HepG2 (cell line): Measurements from ENCODE around the gene TXNRD2. TPM values are rescaled to one million over a fixed set of nuclear protein-coding genes. Genes with fewer than 3 reads are reported as not detected.

ENCODE experiments used
- FOXP1 ChIP-seq, 2 experiments: fragments of 450-650 bp in 1 of 2; IDR thresholded peaks; 2 replicates each; pipeline ENCODE4 v1.6.1; 2017 to 2018; ENCODE audit warnings: antibody characterized with exemption in 1 of 2
- IKZF1 ChIP-seq: fragments of 450-650 bp; IDR thresholded peaks from 2 replicates; pipeline ENCODE4 v1.7.1; 2016
- KDM1A ChIP-seq: IDR thresholded peaks from 2 replicates; pipeline ENCODE4 v1.6.1; 2016; ENCODE audit warnings: missing compliant biosample characterization
- KDM3A ChIP-seq: IDR thresholded peaks from 2 replicates; pipeline ENCODE4 v1.6.1; 2018; ENCODE audit warnings: low read depth, missing compliant biosample characterization
- TP53 ChIP-seq: sonication (generic); formaldehyde crosslinking; conservative IDR thresholded peaks from 2 replicates; pipeline ENCODE4 v1.4.0; 2020; ENCODE audit warnings: missing genetic modification reagents
- ZNF550 ChIP-seq: sonication (generic); formaldehyde crosslinking; IDR thresholded peaks from 2 replicates; pipeline ENCODE4 v1.4.0; 2020; ENCODE audit warnings: mild to moderate bottlenecking, missing genetic modification reagents, borderline replicate concordance
- polyA plus RNA-seq, 8 experiments: library from polyadenylated mRNA; depleted of rRNA in 3 of 8; stranded (reverse) in 7 of 8; unstranded in 1 of 8; fragments of >200 nt; fragmentation: Illumina TruSeq in 4 of 8; extraction: Trizol in 4 of 8; gene quantifications; 2 replicates each; pipeline versions ENCODE4 v1.2.1 to v1.2.3, GENCODE V29; 2011 to 2016; ENCODE audit warnings: low read depth in 4 of 8, missing spikeins in 1 of 8, mixed read lengths in 1 of 8; ENCODE audit not compliant: insufficient read depth in 1 of 8
- total RNA-seq, 5 experiments: library from RNA; depleted of rRNA; stranded (reverse); fragments of >200 nt; fragmentation: Illumina TruSeq; extraction: Trizol; gene quantifications; 2 replicates each; pipeline ENCODE4 v1.2.3, GENCODE V29; 2016; ENCODE audit warnings: low read depth in 1 of 5
- TF ChIP-seq, protein P1 (sequence below), 2 experiments: fragments of 450-650 bp in 1 of 2; sonication (generic) in 1 of 2; formaldehyde crosslinking in 1 of 2; IDR thresholded peaks; 2 replicates each; pipeline versions ENCODE4 v1.6.1 to v1.8.0; 2016 to 2022; ENCODE audit warnings: antibody characterized with exemption in 1 of 2, mild to moderate bottlenecking in 1 of 2, missing genetic modification reagents in 1 of 2
- TF ChIP-seq, protein P2 (sequence below): sonication (generic); formaldehyde crosslinking; IDR thresholded peaks from 2 replicates; pipeline ENCODE4 v1.9.0; 2022; ENCODE audit warnings: missing genetic modification reagents, mild to moderate bottlenecking, borderline replicate concordance
- TF ChIP-seq, protein P3 (sequence below): IDR thresholded peaks from 2 replicates; pipeline ENCODE4 v1.6.1; 2016
- TF ChIP-seq, protein P4 (sequence below): sonication (generic); formaldehyde crosslinking; IDR thresholded peaks from 2 replicates; pipeline ENCODE4 v1.4.0; 2020; ENCODE audit warnings: mild to moderate bottlenecking, missing genetic modification reagents

Gene TXNRD2
- total and polyA plus RNA-seq, 2 of the 13 experiments (the other 11 are each of a cell fraction or from before 2014, with no cell fraction given), result 17.5 to 18.6 TPM

DNA sequence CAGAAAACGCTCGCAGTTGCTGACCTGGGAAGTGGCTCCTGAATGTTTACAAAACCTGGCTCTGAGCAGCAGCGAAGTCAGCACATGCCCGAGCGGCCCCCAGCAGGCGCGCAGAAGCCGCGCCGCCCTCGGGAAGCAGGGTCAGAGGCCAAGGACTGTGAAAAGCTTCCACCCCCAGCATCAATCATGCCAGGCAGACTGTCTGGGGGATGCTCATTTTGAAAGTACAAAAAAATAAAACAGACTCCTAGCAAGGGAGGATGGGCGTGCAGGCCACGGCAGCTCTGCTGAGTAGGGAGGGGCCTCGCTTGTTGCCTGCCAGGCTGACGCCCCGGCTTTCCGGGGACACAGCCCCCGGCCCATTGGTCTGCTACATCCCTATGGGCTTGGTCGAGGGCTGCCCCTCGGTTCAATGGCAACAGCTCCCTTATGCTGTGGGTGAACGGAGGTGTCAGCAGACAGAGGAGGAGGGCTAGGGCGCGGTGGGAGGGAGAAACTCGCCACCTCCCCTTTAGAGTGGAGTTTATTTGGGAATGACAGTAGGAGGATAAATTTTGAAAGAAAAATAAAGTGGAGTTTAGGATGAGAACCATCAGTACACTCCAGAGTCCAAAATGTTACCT is 49.2 kb downstream of the TXNRD2 start (continued):
- TF ChIP-seq, protein P1, sequence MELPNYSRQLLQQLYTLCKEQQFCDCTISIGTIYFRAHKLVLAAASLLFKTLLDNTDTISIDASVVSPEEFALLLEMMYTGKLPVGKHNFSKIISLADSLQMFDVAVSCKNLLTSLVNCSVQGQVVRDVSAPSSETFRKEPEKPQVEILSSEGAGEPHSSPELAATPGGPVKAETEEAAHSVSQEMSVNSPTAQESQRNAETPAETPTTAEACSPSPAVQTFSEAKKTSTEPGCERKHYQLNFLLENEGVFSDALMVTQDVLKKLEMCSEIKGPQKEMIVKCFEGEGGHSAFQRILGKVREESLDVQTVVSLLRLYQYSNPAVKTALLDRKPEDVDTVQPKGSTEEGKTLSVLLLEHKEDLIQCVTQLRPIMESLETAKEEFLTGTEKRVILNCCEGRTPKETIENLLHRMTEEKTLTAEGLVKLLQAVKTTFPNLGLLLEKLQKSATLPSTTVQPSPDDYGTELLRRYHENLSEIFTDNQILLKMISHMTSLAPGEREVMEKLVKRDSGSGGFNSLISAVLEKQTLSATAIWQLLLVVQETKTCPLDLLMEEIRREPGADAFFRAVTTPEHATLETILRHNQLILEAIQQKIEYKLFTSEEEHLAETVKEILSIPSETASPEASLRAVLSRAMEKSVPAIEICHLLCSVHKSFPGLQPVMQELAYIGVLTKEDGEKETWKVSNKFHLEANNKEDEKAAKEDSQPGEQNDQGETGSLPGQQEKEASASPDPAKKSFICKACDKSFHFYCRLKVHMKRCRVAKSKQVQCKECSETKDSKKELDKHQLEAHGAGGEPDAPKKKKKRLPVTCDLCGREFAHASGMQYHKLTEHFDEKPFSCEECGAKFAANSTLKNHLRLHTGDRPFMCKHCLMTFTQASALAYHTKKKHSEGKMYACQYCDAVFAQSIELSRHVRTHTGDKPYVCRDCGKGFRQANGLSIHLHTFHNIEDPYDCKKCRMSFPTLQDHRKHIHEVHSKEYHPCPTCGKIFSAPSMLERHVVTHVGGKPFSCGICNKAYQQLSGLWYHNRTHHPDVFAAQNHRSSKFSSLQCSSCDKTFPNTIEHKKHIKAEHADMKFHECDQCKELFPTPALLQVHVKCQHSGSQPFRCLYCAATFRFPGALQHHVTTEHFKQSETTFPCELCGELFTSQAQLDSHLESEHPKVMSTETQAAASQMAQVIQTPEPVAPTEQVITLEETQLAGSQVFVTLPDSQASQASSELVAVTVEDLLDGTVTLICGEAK (IDR thresholded peaks at IDR 0.05), result no peak
- TF ChIP-seq, protein P1 (CRISPR knock-in tag; IDR thresholded peaks at IDR 0.05), result peak; percentile 95
- TF ChIP-seq, protein P2, sequence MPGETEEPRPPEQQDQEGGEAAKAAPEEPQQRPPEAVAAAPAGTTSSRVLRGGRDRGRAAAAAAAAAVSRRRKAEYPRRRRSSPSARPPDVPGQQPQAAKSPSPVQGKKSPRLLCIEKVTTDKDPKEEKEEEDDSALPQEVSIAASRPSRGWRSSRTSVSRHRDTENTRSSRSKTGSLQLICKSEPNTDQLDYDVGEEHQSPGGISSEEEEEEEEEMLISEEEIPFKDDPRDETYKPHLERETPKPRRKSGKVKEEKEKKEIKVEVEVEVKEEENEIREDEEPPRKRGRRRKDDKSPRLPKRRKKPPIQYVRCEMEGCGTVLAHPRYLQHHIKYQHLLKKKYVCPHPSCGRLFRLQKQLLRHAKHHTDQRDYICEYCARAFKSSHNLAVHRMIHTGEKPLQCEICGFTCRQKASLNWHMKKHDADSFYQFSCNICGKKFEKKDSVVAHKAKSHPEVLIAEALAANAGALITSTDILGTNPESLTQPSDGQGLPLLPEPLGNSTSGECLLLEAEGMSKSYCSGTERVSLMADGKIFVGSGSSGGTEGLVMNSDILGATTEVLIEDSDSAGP (CRISPR knock-in tag), result peak; percentile 74
- TF ChIP-seq IKZF1 (no peak), TP53 (CRISPR knock-in tag) (peak; percentile 89; the same call in 1 of the 2 replicates), KDM3A (CRISPR knock-in tag) (peak; percentile 83), FOXP1 (IDR thresholded peaks at IDR 0.05) (no peak), FOXP1 (CRISPR knock-in tag; IDR thresholded peaks at IDR 0.05) (peak; percentile 67; the same call in 1 of the 2 replicates), ZNF550 (CRISPR knock-in tag) (no peak), KDM1A (peak; percentile 68)
- TF ChIP-seq, protein P3, sequence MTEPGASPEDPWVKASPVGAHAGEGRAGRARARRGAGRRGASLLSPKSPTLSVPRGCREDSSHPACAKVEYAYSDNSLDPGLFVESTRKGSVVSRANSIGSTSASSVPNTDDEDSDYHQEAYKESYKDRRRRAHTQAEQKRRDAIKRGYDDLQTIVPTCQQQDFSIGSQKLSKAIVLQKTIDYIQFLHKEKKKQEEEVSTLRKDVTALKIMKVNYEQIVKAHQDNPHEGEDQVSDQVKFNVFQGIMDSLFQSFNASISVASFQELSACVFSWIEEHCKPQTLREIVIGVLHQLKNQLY (CRISPR knock-in tag), result peak; percentile 84
- TF ChIP-seq, protein P4, sequence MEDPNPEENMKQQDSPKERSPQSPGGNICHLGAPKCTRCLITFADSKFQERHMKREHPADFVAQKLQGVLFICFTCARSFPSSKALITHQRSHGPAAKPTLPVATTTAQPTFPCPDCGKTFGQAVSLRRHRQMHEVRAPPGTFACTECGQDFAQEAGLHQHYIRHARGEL (CRISPR knock-in tag), result peak; percentile 95
